ENCODE measurements around the gene AMIGO3.

Gene AMIGO3

DNA sequence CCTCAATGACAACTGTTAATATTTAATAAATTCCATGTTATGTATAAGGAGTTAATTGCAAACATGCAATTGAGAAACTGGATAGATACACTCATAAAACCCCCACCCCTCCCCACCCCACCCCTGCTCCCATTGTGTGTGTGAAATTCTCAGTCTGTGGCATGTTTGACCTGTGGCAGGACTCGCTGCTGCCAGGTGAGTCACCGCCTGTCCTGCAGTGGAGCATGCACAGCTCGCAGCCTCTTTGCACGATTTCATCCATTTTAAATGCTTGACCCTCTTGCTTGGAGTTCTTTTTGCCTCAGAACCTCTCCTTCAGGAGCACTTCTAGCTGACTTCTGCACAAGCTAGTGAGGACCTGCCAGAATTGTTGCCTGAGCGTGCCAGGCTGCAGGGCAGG lies 50.6 kb downstream of the AMIGO3 start:
- DNase-seq (ENCODE audit: low spot score): no peak

DNA sequence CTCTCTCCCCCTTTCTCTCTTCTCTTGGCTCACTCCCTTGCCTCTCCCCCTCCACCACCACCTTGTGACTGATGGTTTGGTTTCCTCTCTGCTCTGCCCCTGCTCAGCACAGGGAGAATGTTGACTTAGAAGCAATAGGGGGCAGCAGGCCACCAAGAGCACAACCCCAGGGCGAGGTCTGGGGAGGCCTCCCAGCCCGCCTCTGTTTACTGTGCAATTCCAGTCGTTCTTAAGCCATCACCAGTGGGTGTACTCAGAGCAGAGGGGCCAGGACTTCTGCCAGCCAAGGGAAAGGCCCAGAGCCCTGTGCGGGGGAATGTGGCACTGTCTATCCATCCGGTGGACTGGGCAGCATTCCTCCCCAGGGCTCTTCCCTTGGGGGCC lies 51.1 kb downstream of the AMIGO3 start:
- peak; percentile 83 for DNase-seq (ENCODE audit: low spot score)

DNA sequence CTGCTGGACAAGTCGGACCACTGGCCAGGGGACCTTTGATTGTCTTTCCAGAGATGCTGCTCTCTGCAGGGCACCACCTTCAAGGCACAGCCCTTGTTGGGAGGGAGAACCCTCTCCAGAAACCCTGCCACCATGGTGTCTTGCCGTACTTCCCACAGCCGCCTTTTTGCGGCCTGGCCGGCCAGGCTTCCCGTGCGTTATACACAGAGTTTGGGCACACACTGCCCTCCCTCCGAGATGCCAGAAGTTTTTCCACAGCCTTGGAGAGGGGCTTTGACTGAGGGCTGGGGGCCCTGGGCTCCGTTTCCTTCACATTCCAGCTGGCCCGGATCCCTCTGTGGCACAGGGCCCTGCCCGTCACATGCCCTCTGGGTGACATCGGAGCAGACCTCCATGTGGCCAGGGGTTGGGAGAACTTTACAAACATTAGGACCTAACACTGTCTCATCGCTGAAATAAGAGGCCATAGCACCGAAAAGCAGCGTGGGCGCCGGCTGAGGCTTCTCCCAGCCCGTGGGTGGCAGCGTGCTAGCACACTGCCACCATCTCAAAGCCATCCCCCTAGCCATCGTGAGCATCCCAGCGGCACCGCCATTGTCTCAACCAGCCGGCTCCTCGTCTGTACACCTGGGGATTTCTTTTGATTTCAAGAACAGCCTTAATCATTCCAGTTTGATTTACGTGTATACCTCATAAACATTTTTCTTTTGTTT lies 51.6 kb downstream of the AMIGO3 start:
- DNase-seq (ENCODE audit: low spot score): no peak
